ENCODE measurements around the gene B4GALT1. TPM values are rescaled to one million over a fixed set of nuclear protein-coding genes. Genes with fewer than 3 reads are reported as not detected.

The B4GALT1 gene
- total and polyA plus RNA-seq, 2 experiments from 2014 or later = 74.3 to 140 TPM

GRCh38 chr9:33111631-33112030, 55.5 kb downstream of the B4GALT1 start:
- peak; percentile 0 for DNase-seq
- Histone ChIP-seq H3K27me3 (replicated peaks; ENCODE audit: insufficient read depth) (no peaks in the 10 kb centered on the region), H3K9me2 (ENCODE audit: insufficient read depth) (no peaks in the 10 kb centered on the region), H3K27ac (no peak overlapping the region), H3K4me1 (ENCODE audit: insufficient read depth) (peaks cover 21% of the 10 kb centered on the region), H4K20me1 (ENCODE audit: insufficient read depth) (no peaks in the 10 kb centered on the region), H3K4me3 (no peak overlapping the region), H3F3A (ENCODE audit: insufficient read depth) (peaks cover 54% of the 10 kb centered on the region), H3K9me3 (ENCODE audit: low read depth) (no peaks in the 10 kb centered on the region), H3K9ac (no peak overlapping the region), H3K79me2 (ENCODE audit: insufficient read depth) (peaks cover 46% of the 10 kb centered on the region), H3K4me2 (ENCODE audit: unreplicated experiment) (no peak overlapping the region), H2AFZ (no peak overlapping the region), H3K36me3 (ENCODE audit: low read depth) (peaks cover 24% of the 10 kb centered on the region)
- in situ Hi-C loops (cut with MboI) = no loop called here
- 96 to 97% methylated on average over 5 of the region's 5 CpGs for WGBS, 2 experiments (ENCODE audit: low coverage in 1 of 2, low lambda C conversion rate in 2 of 2, missing lambda C conversion rate in 2 of 2)
- TF ChIP-seq EZH2phosphoT487 (IDR thresholded peaks at IDR 0.05; ENCODE audit: insufficient read depth, low read depth) = no peak
- no peak for TF ChIP-seq EZH2 (IDR thresholded peaks at IDR 0.05; ENCODE audit: insufficient read depth, poor library complexity, severe bottlenecking)

- in situ Hi-C loops (cut with MboI) = no loop called here
- Histone ChIP-seq H4K20me1 (ENCODE audit: insufficient read depth) (no peaks in the 10 kb centered on the region), H3K79me2 (ENCODE audit: insufficient read depth) (peaks cover 43% of the 10 kb centered on the region), H3K4me2 (ENCODE audit: unreplicated experiment) (no peak overlapping the region), H3K4me3 (no peak overlapping the region), H3K36me3 (ENCODE audit: low read depth) (peaks cover 24% of the 10 kb centered on the region), H3F3A (ENCODE audit: insufficient read depth) (peaks cover 53% of the 10 kb centered on the region), H3K27ac (no peak overlapping the region), H3K9me2 (ENCODE audit: insufficient read depth) (no peaks in the 10 kb centered on the region), H3K9ac (no peak overlapping the region), H2AFZ (no peak overlapping the region), H3K4me1 (ENCODE audit: insufficient read depth) (peaks cover 28% of the 10 kb centered on the region), H3K9me3 (ENCODE audit: low read depth) (no peaks in the 10 kb centered on the region), H3K27me3 (replicated peaks; ENCODE audit: insufficient read depth) (no peaks in the 10 kb centered on the region)
- 97 to 100% methylated on average over 5 of the region's 5 CpGs for WGBS, 2 experiments (ENCODE audit: low coverage in 1 of 2, low lambda C conversion rate in 2 of 2, missing lambda C conversion rate in 2 of 2)
- TF ChIP-seq EZH2 (IDR thresholded peaks at IDR 0.05; ENCODE audit: insufficient read depth, poor library complexity, severe bottlenecking) = no peak
- no peak for TF ChIP-seq EZH2phosphoT487 (IDR thresholded peaks at IDR 0.05; ENCODE audit: insufficient read depth, low read depth)
- DNase-seq = no peak
These were observed 56.5 kb downstream of the B4GALT1 start for GRCh38 chr9:33110686-33111085.

GRCh38 chr9:33109850-33110595, 57.1 kb downstream of the B4GALT1 start:
- H3K9me2 ChIP-seq (ENCODE audit: insufficient read depth) = no peaks in the 10 kb centered on the region
- no peak overlapping the region for H3K4me3 ChIP-seq
- H3K9me3 ChIP-seq (ENCODE audit: low read depth) = no peaks in the 10 kb centered on the region
- no peaks in the 10 kb centered on the region for H4K20me1 ChIP-seq (ENCODE audit: insufficient read depth)
- no peaks in the 10 kb centered on the region for H3K27me3 ChIP-seq (replicated peaks; ENCODE audit: insufficient read depth)
- no peak overlapping the region for H3K9ac ChIP-seq
- H3K4me1 ChIP-seq (ENCODE audit: insufficient read depth) = peaks cover 32% of the 10 kb centered on the region
- in situ Hi-C loops (cut with MboI) = no loop called here
- H3K27ac ChIP-seq = peak overlapping the region; percentile 12; the same call in 1 of the 2 replicates
- TF ChIP-seq EZH2phosphoT487 (IDR thresholded peaks at IDR 0.05; ENCODE audit: insufficient read depth, low read depth) (no peak), EZH2 (IDR thresholded peaks at IDR 0.05; ENCODE audit: insufficient read depth, poor library complexity, severe bottlenecking) (no peak)
- peaks cover 36% of the 10 kb centered on the region for H3K79me2 ChIP-seq (ENCODE audit: insufficient read depth)
- H3K36me3 ChIP-seq (ENCODE audit: low read depth) = peaks cover 24% of the 10 kb centered on the region
- H3K4me2 ChIP-seq (ENCODE audit: unreplicated experiment) = no peak overlapping the region
- H2AFZ ChIP-seq = no peak overlapping the region
- 94 to 95% methylated on average over 1 of the region's 1 CpG for WGBS, 2 experiments (ENCODE audit: low coverage in 1 of 2, low lambda C conversion rate in 2 of 2, missing lambda C conversion rate in 2 of 2)
- peaks cover 46% of the 10 kb centered on the region for H3F3A ChIP-seq (ENCODE audit: insufficient read depth)
- DNase-seq = no peak

- H4K20me1 ChIP-seq (ENCODE audit: insufficient read depth) = no peaks in the 10 kb centered on the region
- no peaks in the 10 kb centered on the region for H3K9me3 ChIP-seq (ENCODE audit: low read depth)
- H3K9me2 ChIP-seq (ENCODE audit: insufficient read depth) = no peaks in the 10 kb centered on the region
- WGBS, 2 experiments (ENCODE audit: low coverage in 1 of 2, low lambda C conversion rate in 2 of 2, missing lambda C conversion rate in 2 of 2) = 69 to 78% methylated on average over 3 of the region's 3 CpGs
- no peak overlapping the region for H3K9ac ChIP-seq
- peaks cover 32% of the 10 kb centered on the region for H3K4me1 ChIP-seq (ENCODE audit: insufficient read depth)
- DNase-seq = no peak
- H3K4me3 ChIP-seq = no peak overlapping the region
- no peak for TF ChIP-seq EZH2phosphoT487 (IDR thresholded peaks at IDR 0.05; ENCODE audit: insufficient read depth, low read depth)
- TF ChIP-seq EZH2 (IDR thresholded peaks at IDR 0.05; ENCODE audit: insufficient read depth, poor library complexity, severe bottlenecking) = no peak
- H3K79me2 ChIP-seq (ENCODE audit: insufficient read depth) = peaks cover 28% of the 10 kb centered on the region
- no peak overlapping the region for H2AFZ ChIP-seq
- peaks cover 24% of the 10 kb centered on the region for H3K36me3 ChIP-seq (ENCODE audit: low read depth)
- no peak overlapping the region for H3K4me2 ChIP-seq (ENCODE audit: unreplicated experiment)
- H3F3A ChIP-seq (ENCODE audit: insufficient read depth) = peaks cover 43% of the 10 kb centered on the region
- in situ Hi-C loops (cut with MboI) = no loop called here
- H3K27me3 ChIP-seq (replicated peaks; ENCODE audit: insufficient read depth) = no peaks in the 10 kb centered on the region
- H3K27ac ChIP-seq = 0 out of 2 replicates have a peak overlapping the region, but pooled peaks have one; percentile 12
These were observed 58.0 kb downstream of the B4GALT1 start for GRCh38 chr9:33109097-33109496.
